CD4-positive, alpha-beta T cell treated with Interleukin-6 for 4 hours (primary cell): ENCODE data around the gene UCN2.

Experiments used
- DNase-seq: peaks from one replicate; pipeline ENCODE4 v3.0.0-alpha.2; 2020; ENCODE audit warnings: mixed read lengths

The UCN2 gene

GRCh38 chr3:48563382-48563918 lies at the start of gene UCN2:
Gene UCN2, minus strand, starts transcription at chr3:48563781. Its CDS starts 657 bp downstream, at chr3:48563124.
- no peak for DNase-seq

GRCh38 chr3:48612309-48612708 lies 48.7 kb upstream of the UCN2 start:
- DNase-seq: no peak

GRCh38 chr3:48609088-48610005 lies 45.8 kb upstream of the UCN2 start, which contains the start of gene UQCRC1:
Gene UQCRC1, minus strand, starts transcription at chr3:48609646. Its CDS starts 26 bp downstream, at chr3:48609620.
- peak; percentile 92 for DNase-seq

GRCh38 chr3:48607519-48607918 lies 43.9 kb upstream of the UCN2 start:
- peak; percentile 29 for DNase-seq

- no peak for DNase-seq
These were observed 38.0 kb upstream of the UCN2 start for GRCh38 chr3:48601622-48601994.

GRCh38 chr3:48600711-48601621 lies 37.4 kb upstream of the UCN2 start:
- DNase-seq: no peak

GRCh38 chr3:48599509-48600285 lies 36.1 kb upstream of the UCN2 start:
- DNase-seq: no peak

GRCh38 chr3:48599077-48599501 lies 35.5 kb upstream of the UCN2 start:
- DNase-seq: no peak

- DNase-seq: no peak
These were observed 34.9 kb upstream of the UCN2 start for GRCh38 chr3:48598323-48599076.

GRCh38 chr3:48597408-48597800 lies 33.8 kb upstream of the UCN2 start:
- DNase-seq: no peak

GRCh38 chr3:48596676-48597407 lies 33.3 kb upstream of the UCN2 start:
- DNase-seq: no peak

- no peak for DNase-seq
These were observed 32.6 kb upstream of the UCN2 start for GRCh38 chr3:48596157-48596556.

- peak; percentile 9 for DNase-seq
These were observed 32.0 kb upstream of the UCN2 start for GRCh38 chr3:48595526-48596121.

GRCh38 chr3:48595075-48595525 lies 31.5 kb upstream of the UCN2 start, which contains the start of gene COL7A1:
Gene COL7A1, minus strand, starts transcription at chr3:48595329. Its CDS starts 170 bp downstream, at chr3:48595159.
- DNase-seq: no peak

GRCh38 chr3:48594417-48595049 lies 31.0 kb upstream of the UCN2 start:
- DNase-seq: no peak

- DNase-seq: no peak
These were observed 29.8 kb upstream of the UCN2 start for GRCh38 chr3:48593337-48593736.

GRCh38 chr3:48592519-48593087 lies 29.0 kb upstream of the UCN2 start:
- no peak for DNase-seq

GRCh38 chr3:48591886-48592518 lies 28.4 kb upstream of the UCN2 start:
- no peak for DNase-seq

GRCh38 chr3:48591436-48591835 lies 27.9 kb upstream of the UCN2 start:
- no peak for DNase-seq
